Prostate gland (tissue), 2 donors: ENCODE measurements around the gene IRF2. TPM values are rescaled to one million over a fixed set of nuclear protein-coding genes. Genes with fewer than 3 reads are reported as not detected.

Experiments
- DNase-seq: peaks from one replicate; pipeline ENCODE4 v3.0.0-alpha.2; 2019; ENCODE audit warnings: low spot score
- H3K27ac ChIP-seq, 2 donors: fragments of 200-600 bp; sonication (generic); 2 replicates each; pipeline ENCODE4 v1.5.1; 2017 to 2019
- H3K27me3 ChIP-seq: fragments of 200-600 bp; sonication (generic); replicated peaks from 2 replicates; pipeline ENCODE4 v1.5.1; 2019; ENCODE audit not compliant: insufficient read depth
- H3K36me3 ChIP-seq, 2 donors: fragments of 200-600 bp; sonication (generic); 1 replicate in 1 of 2; 2 replicates in 1 of 2; pipeline versions ENCODE4 v1.5.1 to v1.8.1; 2017 to 2019
- H3K4me1 ChIP-seq: fragments of 200-600 bp; sonication (generic); replicated peaks from 2 replicates; pipeline ENCODE4 v1.5.1; 2019
- H3K4me3 ChIP-seq, 2 donors: fragments of 200-600 bp; sonication (generic); 2 replicates each; pipeline ENCODE4 v1.5.1; 2017 to 2019
- H3K9me3 ChIP-seq: fragments of 200-600 bp; sonication (generic); 2 replicates; pipeline ENCODE4 v1.5.1; 2017
- CTCF ChIP-seq, 4 experiments: fragments of 200-600 bp in 2 of 4; fragments of 450-650 bp in 2 of 4; sonication (generic) in 2 of 4; IDR thresholded peaks; 1 replicate in 3 of 4; 2 replicates in 1 of 4; pipeline ENCODE4 v1.5.1; 2016 to 2019; ENCODE audit warnings: antibody characterized with exemption in 4 of 4, mild to moderate bottlenecking in 2 of 4, moderate library complexity in 2 of 4
- POLR2A ChIP-seq: fragments of 450-650 bp; IDR thresholded peaks from one replicate; pipeline ENCODE4 v1.6.1; 2016; ENCODE audit warnings: antibody characterized with exemption, mild to moderate bottlenecking
- POLR2AphosphoS5 ChIP-seq: sonication (generic); formaldehyde crosslinking; IDR thresholded peaks from one replicate; pipeline ENCODE4 v1.6.1; 2017; ENCODE audit warnings: antibody characterized with exemption
- WGBS: methylation state at CpG from one replicate; pipeline ENCODE4 v1.1.5; 2018; 5-methylcytosine and 5-hydroxymethylcytosine counted together
- intact Hi-C: fragments of 100-400 bp; cut with DNase I; formaldehyde crosslinking; loops from one replicate; pipeline ENCODE4 v1.14.2; 2022
- total RNA-seq, 2 donors: library from RNA; depleted of rRNA; stranded (reverse); fragments of >200 nt; gene quantifications; one replicate each; pipeline ENCODE4 v1.1.0, GENCODE V29; 2016

IRF2 gene
- total RNA-seq, 2 donors from 2014 or later: 40.7 to 49.9 TPM

DNA sequence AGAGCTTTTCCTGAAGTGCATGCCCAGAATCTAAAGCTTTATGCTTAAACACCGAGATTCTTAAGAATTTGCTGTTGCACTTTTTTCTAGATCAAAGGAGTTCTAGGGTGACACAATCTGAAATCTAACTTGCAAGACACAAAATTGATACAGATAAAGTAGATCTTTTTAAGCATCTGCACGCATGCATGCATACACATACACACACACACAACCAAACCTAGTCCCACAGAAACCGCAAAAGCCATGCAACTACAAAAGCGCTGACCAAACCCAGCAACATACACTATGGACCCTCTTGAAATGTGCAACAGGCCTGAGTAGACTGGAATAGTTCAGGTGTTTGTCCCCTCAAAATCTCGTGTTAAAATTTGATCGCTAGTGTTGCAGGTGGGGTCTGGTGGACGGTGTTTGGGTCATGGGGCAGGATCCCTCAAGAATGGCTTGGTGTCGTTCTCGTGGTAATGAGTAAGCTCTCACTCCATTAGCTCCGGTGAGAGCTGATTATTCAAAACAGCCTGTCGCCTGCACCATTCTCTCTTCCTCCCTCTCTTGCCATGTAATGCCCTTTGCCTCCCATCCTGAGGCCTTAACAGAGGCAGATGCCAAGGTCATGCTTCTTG lies 52.7 kb downstream of the IRF2 start:
- intact Hi-C loops: no loop called here
- WGBS: 92% methylated on average over 11 of the region's 11 CpGs
- H3K4me1 ChIP-seq: peaks cover 25% of the 10 kb centered on the region

GRCh38 chr4:184420881-184421416 lies 53.4 kb downstream of the IRF2 start:
- Histone ChIP-seq H3K27ac (no peak overlapping the region), H3K9me3 (no peaks in the 10 kb centered on the region), H3K4me1 (peaks cover 25% of the 10 kb centered on the region), H3K27me3 (no peaks in the 10 kb centered on the region), H3K4me3 (no peak overlapping the region), H3K36me3 (no peaks in the 10 kb centered on the region)
- intact Hi-C loops: no loop called here
- WGBS: 75% methylated on average over 5 of the region's 5 CpGs
- no peak for DNase-seq
- TF ChIP-seq POLR2AphosphoS5 (no peak), POLR2A (no peak), CTCF (IDR thresholded peaks at IDR 0.05) (no peak)

More for the DNA sequence above, 52.7 kb downstream of the IRF2 start:
- no peaks in the 10 kb centered on the region for H3K36me3 ChIP-seq
- TF ChIP-seq POLR2AphosphoS5: no peak
- no peak for TF ChIP-seq CTCF (IDR thresholded peaks at IDR 0.05)
- no peak for TF ChIP-seq POLR2A
- H3K9me3 ChIP-seq: no peaks in the 10 kb centered on the region
- H3K27ac ChIP-seq: no peak overlapping the region
- no peak overlapping the region for H3K4me3 ChIP-seq
- DNase-seq: no peak
- H3K27me3 ChIP-seq: no peaks in the 10 kb centered on the region

GRCh38 chr4:184420402-184420801 lies 53.9 kb downstream of the IRF2 start:
- no peak for TF ChIP-seq CTCF (IDR thresholded peaks at IDR 0.05)
- no peak for TF ChIP-seq POLR2A
- TF ChIP-seq POLR2AphosphoS5: no peak
- no peak for DNase-seq
- no peaks in the 10 kb centered on the region for H3K27me3 ChIP-seq
- 94% methylated on average over 5 of the region's 5 CpGs for WGBS
- intact Hi-C loops: no loop called here
- peaks cover 24% of the 10 kb centered on the region for H3K4me1 ChIP-seq
- no peaks in the 10 kb centered on the region for H3K36me3 ChIP-seq
- no peak overlapping the region for H3K4me3 ChIP-seq
- no peaks in the 10 kb centered on the region for H3K9me3 ChIP-seq
- H3K27ac ChIP-seq: no peak overlapping the region

DNA sequence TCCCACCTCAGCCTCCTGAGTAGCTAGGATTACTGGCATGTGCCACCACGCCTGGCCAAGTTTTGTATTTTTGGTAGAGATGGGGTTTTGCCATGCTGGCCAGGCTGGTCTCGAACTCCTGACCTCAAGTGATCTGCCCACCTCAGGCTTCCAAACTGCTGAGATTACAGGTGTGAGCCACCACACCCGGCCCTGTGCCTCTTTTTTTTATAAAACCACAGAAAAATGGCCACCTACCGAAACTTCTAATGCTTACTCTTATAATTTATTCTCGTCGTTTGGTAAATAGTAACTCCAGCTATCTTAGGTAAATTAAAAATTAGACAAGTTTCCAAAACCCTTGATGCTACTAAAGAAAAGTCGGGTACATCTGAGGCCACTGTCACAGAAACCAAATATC lies 54.4 kb downstream of the IRF2 start:
- no peak overlapping the region for H3K4me3 ChIP-seq
- 90% methylated on average over 7 of the region's 7 CpGs for WGBS
- no peaks in the 10 kb centered on the region for H3K36me3 ChIP-seq
- intact Hi-C loops: no loop called here
- H3K4me1 ChIP-seq: peaks cover 20% of the 10 kb centered on the region
- no peak for DNase-seq
- no peak for TF ChIP-seq POLR2AphosphoS5
- no peak for TF ChIP-seq CTCF (IDR thresholded peaks at IDR 0.05)
- TF ChIP-seq POLR2A: no peak
- H3K9me3 ChIP-seq: no peaks in the 10 kb centered on the region
- no peak overlapping the region for H3K27ac ChIP-seq
- H3K27me3 ChIP-seq: no peaks in the 10 kb centered on the region
